Gastroesophageal sphincter (tissue), 4 donors: Measurements from ENCODE around the gene IER5L. TPM values are rescaled to one million over a fixed set of nuclear protein-coding genes. Genes with fewer than 3 reads are reported as not detected.
"Not testable (repeated sequence)": the region's sequence is repeated elsewhere in the genome, so short reads cannot be mapped to it uniquely, and the experiment has no call there.

Source experiments
- ATAC-seq: fragments of 150-250 bp; one replicate; pipeline ENCODE4 v1.9.1; 2016; ENCODE audit warnings: mild to moderate bottlenecking, moderate library complexity
- H3K27ac ChIP-seq, 4 donors: fragments of 200-600 bp; sonication (generic) in 3 of 4; 1 replicate in 3 of 4; 2 replicates in 1 of 4; pipeline ENCODE4 v1.5.1; 2016 to 2019
- H3K27me3 ChIP-seq: fragments of 200-600 bp; sonication (generic); one replicate; pipeline ENCODE4 v1.5.1; 2019
- H3K36me3 ChIP-seq, 2 donors: fragments of 200-600 bp; sonication (generic); one replicate each; pipeline ENCODE4 v1.5.1; 2019; ENCODE audit warnings: control low read depth in 1 of 2
- H3K4me1 ChIP-seq, 3 donors: fragments of 200-600 bp; sonication (generic); 1 replicate in 2 of 3; 2 replicates in 1 of 3; pipeline ENCODE4 v1.5.1; 2016 to 2019; ENCODE audit warnings: control low read depth in 2 of 3
- H3K4me3 ChIP-seq, 2 donors: fragments of 200-600 bp; sonication (generic); one replicate each; pipeline ENCODE4 v1.5.1; 2019; ENCODE audit warnings: mild to moderate bottlenecking in 1 of 2, moderate library complexity in 1 of 2
- H3K9me3 ChIP-seq, 3 donors: fragments of 200-600 bp; sonication (generic); one replicate each; pipeline ENCODE4 v1.5.1; 2017 to 2019; ENCODE audit warnings: control low read depth in 2 of 3
- EP300 ChIP-seq: sonication (generic); formaldehyde crosslinking; IDR thresholded peaks from one replicate; pipeline ENCODE4 v1.6.1; 2017; ENCODE audit warnings: antibody characterized with exemption, mild to moderate bottlenecking
- POLR2A ChIP-seq, 2 donors: fragments of 450-650 bp; IDR thresholded peaks; one replicate each; pipeline ENCODE4 v1.6.1; 2017; ENCODE audit warnings: antibody characterized with exemption in 2 of 2, mild to moderate bottlenecking in 2 of 2, moderate library complexity in 1 of 2
- POLR2AphosphoS5 ChIP-seq: sonication (generic); formaldehyde crosslinking; IDR thresholded peaks from one replicate; pipeline ENCODE4 v1.6.1; 2017; ENCODE audit warnings: antibody characterized with exemption
- WGBS, 2 donors: methylation state at CpG; one replicate each; pipeline ENCODE4 v1.1.5; 2018; ENCODE audit warnings: low coverage in 1 of 2; 5-methylcytosine and 5-hydroxymethylcytosine counted together
- total RNA-seq, 4 donors: library from RNA; depleted of rRNA; stranded (reverse); fragments of >200 nt; gene quantifications; one replicate each; pipeline ENCODE4 v1.1.0, GENCODE V29; 2016
- TF ChIP-seq, protein P1 (sequence below), 4 experiments: fragments of 200-600 bp in 2 of 4; fragments of 450-650 bp in 2 of 4; sonication (generic) in 1 of 4; IDR thresholded peaks; one replicate each; pipeline ENCODE4 v1.5.1; 2017 to 2019; ENCODE audit warnings: antibody characterized with exemption in 4 of 4, mild to moderate bottlenecking in 2 of 4, moderate library complexity in 2 of 4

The IER5L gene
- total RNA-seq, 4 donors from 2014 or later: 7.4 to 14.3 (median 10.4) TPM

DNA sequence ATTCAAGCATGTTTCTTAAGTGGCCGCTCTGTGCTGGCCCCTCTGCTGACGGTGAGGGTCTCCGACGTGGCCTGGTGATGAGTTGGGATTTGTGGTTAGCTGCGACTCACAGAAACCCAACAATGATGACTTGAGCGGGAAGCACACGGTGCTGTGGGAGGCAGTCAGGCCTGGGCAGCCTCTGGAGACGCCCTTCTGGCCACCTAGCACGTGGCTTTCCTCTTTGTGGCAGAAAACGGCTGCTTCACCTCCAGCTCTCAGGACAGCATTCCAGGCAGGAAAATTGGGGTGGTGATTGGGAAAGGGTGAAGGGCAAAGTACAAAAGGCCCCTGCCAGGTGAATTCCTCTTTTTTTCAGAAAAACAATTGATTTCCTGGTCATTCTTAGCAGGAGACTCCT is 17.5 kb upstream of the IER5L start:
- H3K27ac ChIP-seq: no peak overlapping the region
- H3K36me3 ChIP-seq: no peaks in the 10 kb centered on the region
- H3K27me3 ChIP-seq: no peaks in the 10 kb centered on the region
- H3K4me1 ChIP-seq: peaks cover 0 to 17% (median 0%) of the 10 kb centered on the region in 3 donors
- peaks cover 0 to 11% (median 0%) of the 10 kb centered on the region in 3 donors for H3K9me3 ChIP-seq
- 80% methylated on average over 1 of the region's 10 CpGs; no CpG with 5 or more reads in 1 of the 2 donors for WGBS, 2 donors
- no peak overlapping the region for H3K4me3 ChIP-seq
- TF ChIP-seq EP300: no peak
- no peak for ATAC-seq

DNA sequence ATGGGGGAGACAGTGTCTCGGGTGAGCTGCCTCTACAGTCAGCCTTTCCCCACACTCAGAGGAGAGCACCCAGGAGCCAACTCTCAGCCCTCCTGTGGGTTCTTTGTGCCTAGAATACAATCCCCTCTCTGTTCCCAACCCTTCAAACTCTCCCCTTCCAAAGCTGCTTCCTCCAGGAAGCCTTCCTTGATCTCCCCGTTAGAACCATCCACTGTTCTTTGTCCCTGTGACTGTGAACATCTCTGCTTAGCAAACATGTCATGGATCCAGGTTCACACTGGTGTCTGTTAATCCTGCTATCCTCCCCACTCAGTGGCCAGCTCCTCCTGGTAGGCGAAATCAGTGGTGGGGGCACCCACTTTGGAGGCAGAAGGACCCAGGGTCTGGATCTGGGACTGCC is 16.2 kb upstream of the IER5L start:
- Histone ChIP-seq H3K36me3 (no peaks in the 10 kb centered on the region), H3K4me3 (no peak overlapping the region), H3K9me3 (peaks cover 0 to 11% (median 0%) of the 10 kb centered on the region in 3 donors), H3K27ac (no peak overlapping the region), H3K4me1 (peaks cover 0 to 17% (median 0%) of the 10 kb centered on the region in 3 donors), H3K27me3 (no peaks in the 10 kb centered on the region)
- ATAC-seq: no peak
- TF ChIP-seq EP300 (no peak), POLR2A (IDR thresholded peaks at IDR 0.05) (no peak), POLR2AphosphoS5 (no peak)
- TF ChIP-seq, protein P1, sequence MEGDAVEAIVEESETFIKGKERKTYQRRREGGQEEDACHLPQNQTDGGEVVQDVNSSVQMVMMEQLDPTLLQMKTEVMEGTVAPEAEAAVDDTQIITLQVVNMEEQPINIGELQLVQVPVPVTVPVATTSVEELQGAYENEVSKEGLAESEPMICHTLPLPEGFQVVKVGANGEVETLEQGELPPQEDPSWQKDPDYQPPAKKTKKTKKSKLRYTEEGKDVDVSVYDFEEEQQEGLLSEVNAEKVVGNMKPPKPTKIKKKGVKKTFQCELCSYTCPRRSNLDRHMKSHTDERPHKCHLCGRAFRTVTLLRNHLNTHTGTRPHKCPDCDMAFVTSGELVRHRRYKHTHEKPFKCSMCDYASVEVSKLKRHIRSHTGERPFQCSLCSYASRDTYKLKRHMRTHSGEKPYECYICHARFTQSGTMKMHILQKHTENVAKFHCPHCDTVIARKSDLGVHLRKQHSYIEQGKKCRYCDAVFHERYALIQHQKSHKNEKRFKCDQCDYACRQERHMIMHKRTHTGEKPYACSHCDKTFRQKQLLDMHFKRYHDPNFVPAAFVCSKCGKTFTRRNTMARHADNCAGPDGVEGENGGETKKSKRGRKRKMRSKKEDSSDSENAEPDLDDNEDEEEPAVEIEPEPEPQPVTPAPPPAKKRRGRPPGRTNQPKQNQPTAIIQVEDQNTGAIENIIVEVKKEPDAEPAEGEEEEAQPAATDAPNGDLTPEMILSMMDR (IDR thresholded peaks at IDR 0.05): no peak
- WGBS, 2 donors: 53% methylated on average over 2 of the region's 3 CpGs; no CpG with 5 or more reads in 1 of the 2 donors

DNA sequence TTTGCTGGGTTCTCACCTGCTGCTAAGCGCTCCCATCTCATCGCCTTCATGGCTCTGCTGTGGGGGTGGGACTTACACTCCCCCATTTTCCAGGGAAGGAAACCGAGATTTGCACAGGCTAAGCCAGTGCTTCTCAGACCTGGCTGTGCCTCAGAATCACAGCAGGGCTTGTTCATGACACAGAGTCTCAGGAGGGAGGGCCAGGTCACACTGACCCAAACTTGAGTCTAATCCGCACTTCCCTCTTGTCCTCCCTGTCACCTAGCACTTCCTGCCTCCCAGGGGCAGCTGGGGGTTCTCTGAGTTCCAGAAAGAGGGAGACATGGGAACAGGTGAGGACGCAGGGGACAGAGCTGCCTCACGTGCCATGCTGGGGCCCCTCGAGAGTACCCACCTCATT is 15.6 kb upstream of the IER5L start:
- Histone ChIP-seq H3K27me3 (no peaks in the 10 kb centered on the region), H3K9me3 (peaks cover 0 to 11% (median 0%) of the 10 kb centered on the region in 3 donors), H3K4me1 (peaks cover 0 to 12% (median 0%) of the 10 kb centered on the region in 3 donors), H3K27ac (no peak overlapping the region), H3K36me3 (no peaks in the 10 kb centered on the region), H3K4me3 (no peak overlapping the region)
- 85% methylated on average over 4 of the region's 7 CpGs; no CpG with 5 or more reads in 1 of the 2 donors for WGBS, 2 donors
- TF ChIP-seq POLR2A (IDR thresholded peaks at IDR 0.05): no peak
- no peak for TF ChIP-seq POLR2AphosphoS5
- no peak for TF ChIP-seq EP300
- TF ChIP-seq, protein P1 (IDR thresholded peaks at IDR 0.05): no peak
- ATAC-seq: no peak

- 82 to 92% methylated on average over 2 to 5 of the region's 7 CpGs for WGBS, 2 donors
Measured at GRCh38 chr9:129191234-129191633, 13.2 kb upstream of the IER5L start.

DNA sequence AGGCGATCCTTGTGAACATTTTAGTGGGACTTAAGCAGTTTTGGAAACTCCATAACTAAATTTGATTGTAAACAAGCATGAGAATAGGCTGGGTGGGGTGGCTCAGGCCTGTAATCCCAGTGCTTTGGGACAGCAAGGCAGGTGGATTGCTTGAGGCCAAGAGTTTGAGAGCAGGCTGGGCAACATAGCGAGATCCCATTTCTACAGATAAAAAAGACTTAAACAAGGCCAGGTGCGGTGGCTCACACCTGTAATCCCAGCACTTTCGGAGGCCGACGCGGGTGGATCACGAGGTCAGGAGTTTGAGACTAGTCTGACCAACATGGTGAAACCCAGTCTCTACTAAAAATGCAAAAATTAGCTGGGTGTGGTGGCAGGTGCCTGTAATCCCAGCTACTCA is 11.9 kb upstream of the IER5L start:
- not testable (repeated sequence) for H3K36me3 ChIP-seq, H3K4me1 ChIP-seq, H3K27ac ChIP-seq, ATAC-seq, H3K4me3 ChIP-seq, H3K27me3 ChIP-seq
- 90 to 94% methylated on average over 7 to 8 of the region's 8 CpGs for WGBS, 2 donors
- peaks cover 0 to 11% (median 0%) of the 10 kb centered on the region in 3 donors for H3K9me3 ChIP-seq

More at GRCh38 chr9:129191234-129191633, 13.2 kb upstream of the IER5L start:
- Histone ChIP-seq H3K4me3 (no peak overlapping the region), H3K27me3 (no peaks in the 10 kb centered on the region), H3K4me1 (no peaks in the 10 kb centered on the region), H3K36me3 (no peaks in the 10 kb centered on the region), H3K27ac (no peak overlapping the region), H3K9me3 (peaks cover 0 to 11% (median 0%) of the 10 kb centered on the region in 3 donors)
- no peak for TF ChIP-seq POLR2A (IDR thresholded peaks at IDR 0.05)
- TF ChIP-seq, protein P1 (IDR thresholded peaks at IDR 0.05): no peak
- TF ChIP-seq EP300: no peak
- TF ChIP-seq POLR2AphosphoS5: no peak
- ATAC-seq: no peak

DNA sequence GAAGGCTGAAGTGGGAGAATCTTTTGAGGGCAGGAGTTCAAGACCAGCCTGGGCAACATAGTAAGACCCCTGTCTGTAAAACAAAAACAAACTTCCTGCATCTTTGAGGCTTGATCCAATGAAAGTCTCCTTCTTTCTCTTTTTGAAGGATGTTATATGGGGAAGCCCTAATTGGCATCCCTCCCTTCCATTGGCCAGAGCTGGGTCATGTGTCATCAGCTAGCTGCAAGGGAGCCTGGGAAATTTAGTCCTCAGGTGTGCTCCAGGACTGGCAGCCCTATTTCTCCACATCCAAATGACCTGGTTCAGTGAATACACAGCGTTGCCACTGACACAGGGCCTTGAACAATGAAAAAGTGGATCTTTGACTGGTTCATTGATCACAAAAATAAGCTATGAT is 9.0 kb upstream of the IER5L start:
- no peak for ATAC-seq
- TF ChIP-seq POLR2A (IDR thresholded peaks at IDR 0.05) (no peak), EP300 (no peak)
- H3K4me3 ChIP-seq: no peak overlapping the region
- peaks cover 0 to 5% (median 0%) of the 10 kb centered on the region in 3 donors for H3K9me3 ChIP-seq
- whole genome bisulfite sequencing, 2 donors: 60 to 100% methylated on average over 1 of the region's 1 CpG
- no peak overlapping the region for H3K27ac ChIP-seq
- no peaks in the 10 kb centered on the region for H3K27me3 ChIP-seq
- H3K4me1 ChIP-seq: peaks cover 0 to 7% (median 0%) of the 10 kb centered on the region in 3 donors
- H3K36me3 ChIP-seq: no peaks in the 10 kb centered on the region
